GM18526 (cell line): ENCODE results near the gene TAF9B.

Experiments used
- POLR2A ChIP-seq: IDR thresholded peaks from 3 replicates; pipeline ENCODE4 v1.6.1; 2011; ENCODE audit not compliant: insufficient read length; ENCODE audit errors: extremely low read depth

The TAF9B gene

GRCh38 chrX:78139160-78140123 is at the start of gene TAF9B:
TAF9B (minus strand) TSS chrX:78139650; CDS start chrX:78139611, 39 bp downstream.
- TF ChIP-seq POLR2A, result peak; percentile 46

- no peak for TF ChIP-seq POLR2A
Observed at GRCh38 chrX:78182881-78183280, 43.4 kb upstream of the TAF9B start.

GRCh38 chrX:78181307-78181706 is 41.9 kb upstream of the TAF9B start:
- TF ChIP-seq POLR2A, result no peak

GRCh38 chrX:78168065-78168464 is 28.6 kb upstream of the TAF9B start:
- no peak for TF ChIP-seq POLR2A

GRCh38 chrX:78165425-78165824 is 26.0 kb upstream of the TAF9B start:
- no peak for TF ChIP-seq POLR2A

- no peak for TF ChIP-seq POLR2A
Observed at GRCh38 chrX:78140206-78140605, 756 bp upstream of the TAF9B start.

GRCh38 chrX:78133238-78133960 is 6.1 kb downstream of the TAF9B start:
- TF ChIP-seq POLR2A, result no peak

- no peak for TF ChIP-seq POLR2A
Observed at GRCh38 chrX:78131117-78131516, 8.3 kb downstream of the TAF9B start.

- TF ChIP-seq POLR2A, result no peak
Observed at GRCh38 chrX:78130396-78130795, 9.1 kb downstream of the TAF9B start.

GRCh38 chrX:78129714-78130113 is 9.7 kb downstream of the TAF9B start:
- TF ChIP-seq POLR2A, result no peak

- TF ChIP-seq POLR2A, result no peak
Observed at GRCh38 chrX:78125148-78125547, 14.3 kb downstream of the TAF9B start.

GRCh38 chrX:78124307-78124706 is 15.1 kb downstream of the TAF9B start:
- no peak for TF ChIP-seq POLR2A

- no peak for TF ChIP-seq POLR2A
Observed at GRCh38 chrX:78123190-78123589, 16.3 kb downstream of the TAF9B start.

- no peak for TF ChIP-seq POLR2A
Observed at GRCh38 chrX:78119521-78120227, 19.8 kb downstream of the TAF9B start.

GRCh38 chrX:78118628-78119027 is 20.8 kb downstream of the TAF9B start:
- no peak for TF ChIP-seq POLR2A

GRCh38 chrX:78116766-78117165 is 22.7 kb downstream of the TAF9B start:
- TF ChIP-seq POLR2A, result no peak

- TF ChIP-seq POLR2A, result no peak
Observed at GRCh38 chrX:78116365-78116764, 23.1 kb downstream of the TAF9B start.
